NCI-H2196 treated with DMSO at 0.1 percent for 48 hours (cell line): ENCODE data around the gene CHMP1B.

Source experiments
- DNase-seq: peaks from one replicate; lab custom pipeline; 2025; ENCODE audit not compliant: unreplicated experiment; lab: John Stamatoyannopoulos, UW

The CHMP1B gene

GRCh38 chr18:11901826-11902438 is 50.7 kb downstream of the CHMP1B start:
- DNase-seq = no peak

GRCh38 chr18:11902522-11903292 is 51.5 kb downstream of the CHMP1B start:
- DNase-seq = no peak
